Stimulated activated CD8-positive, alpha-beta memory T cell treated with anti-CD3 and anti-CD28 coated beads, Interleukin-15, amount 100 ng/mL, for 48 hours (primary cell): Measurements from ENCODE around the gene CDK10.

Experiments used
- DNase-seq, 2 donors: peaks; one replicate each; pipeline ENCODE4 v3.0.0-alpha.2; 2020; ENCODE audit warnings: low read depth in 2 of 2

The CDK10 gene

DNA sequence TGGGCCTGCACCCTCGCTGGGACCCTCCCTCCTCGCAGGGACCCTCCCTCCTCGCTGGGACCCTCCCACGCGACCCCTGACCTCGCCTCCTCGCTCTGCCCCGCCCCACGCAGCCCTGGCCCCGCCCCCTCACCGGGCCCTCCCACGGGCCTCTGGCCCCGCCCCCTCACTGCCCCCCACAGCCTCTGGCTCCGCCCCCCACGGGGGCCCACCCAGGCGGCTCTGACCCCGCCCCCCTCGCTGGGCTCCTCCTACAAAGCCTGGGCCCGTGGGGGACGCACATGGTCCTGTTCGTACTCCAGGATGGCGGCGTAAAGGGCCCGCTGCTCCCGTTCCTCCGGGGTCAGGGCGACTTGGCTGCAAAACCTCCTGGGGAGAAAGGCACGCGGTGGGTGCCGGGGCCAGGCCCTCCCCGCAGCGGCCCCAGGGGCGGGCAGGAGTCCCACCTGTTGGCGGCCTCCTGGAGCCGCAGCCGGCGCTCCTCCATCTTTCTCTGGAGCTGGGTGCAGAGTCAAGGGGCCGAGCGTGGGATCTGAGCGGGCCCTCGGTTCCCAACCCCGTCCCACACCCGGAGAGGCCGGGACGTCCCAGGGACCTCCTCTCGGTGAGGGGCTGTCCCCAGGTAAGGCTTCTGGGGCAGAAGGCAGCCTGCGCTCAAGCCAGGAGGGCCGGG, 25.2 kb downstream of the CDK10 start:
- peak in 1 of 2 donors; percentile 65 for DNase-seq

DNA sequence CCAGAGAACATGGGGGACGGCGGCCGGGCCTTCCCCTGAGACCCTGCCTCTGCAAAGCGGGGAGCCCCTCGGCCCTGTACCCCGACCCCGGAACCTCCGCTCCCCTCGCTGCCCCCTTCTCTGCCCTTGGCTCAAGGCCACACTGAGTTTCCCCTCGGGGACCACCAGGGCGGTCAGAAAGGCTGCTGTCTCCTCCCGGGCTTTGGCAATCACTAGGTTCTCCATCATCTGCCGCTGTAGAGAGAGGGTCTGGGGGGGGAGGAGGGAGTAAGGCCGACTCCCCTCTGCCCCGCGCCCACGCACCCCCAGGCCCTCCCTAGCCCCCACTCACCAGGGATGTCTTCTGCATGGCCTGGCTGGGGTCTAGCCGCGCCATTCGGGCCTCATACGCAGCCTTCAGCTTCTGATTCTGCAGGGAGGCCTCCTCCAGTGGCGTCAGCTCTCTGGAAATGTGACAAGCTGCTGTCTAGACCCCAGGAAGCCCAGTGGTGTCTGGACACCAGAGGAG, 25.8 kb downstream of the CDK10 start:
- DNase-seq = no peak

DNA sequence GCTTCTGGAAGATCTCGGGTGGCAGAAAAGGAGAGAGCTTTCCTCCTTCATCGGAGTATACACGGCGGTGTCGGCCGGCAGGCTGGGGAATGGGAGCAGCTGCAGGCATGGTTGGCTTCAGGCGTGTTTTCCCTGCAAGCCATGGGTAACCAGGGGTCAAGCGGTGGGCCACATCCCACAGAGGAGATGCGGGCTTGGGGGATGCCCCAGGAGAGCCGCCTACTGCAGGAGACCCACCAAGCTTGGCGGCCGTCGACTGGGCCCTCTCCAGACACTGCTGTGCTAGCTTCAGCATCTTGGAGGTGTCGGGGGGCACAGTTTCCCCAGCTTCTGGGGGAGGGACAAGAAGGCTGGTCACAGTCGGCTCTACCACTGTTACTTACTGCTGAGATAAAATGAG, 30.0 kb downstream of the CDK10 start:
- no peak for DNase-seq

DNA sequence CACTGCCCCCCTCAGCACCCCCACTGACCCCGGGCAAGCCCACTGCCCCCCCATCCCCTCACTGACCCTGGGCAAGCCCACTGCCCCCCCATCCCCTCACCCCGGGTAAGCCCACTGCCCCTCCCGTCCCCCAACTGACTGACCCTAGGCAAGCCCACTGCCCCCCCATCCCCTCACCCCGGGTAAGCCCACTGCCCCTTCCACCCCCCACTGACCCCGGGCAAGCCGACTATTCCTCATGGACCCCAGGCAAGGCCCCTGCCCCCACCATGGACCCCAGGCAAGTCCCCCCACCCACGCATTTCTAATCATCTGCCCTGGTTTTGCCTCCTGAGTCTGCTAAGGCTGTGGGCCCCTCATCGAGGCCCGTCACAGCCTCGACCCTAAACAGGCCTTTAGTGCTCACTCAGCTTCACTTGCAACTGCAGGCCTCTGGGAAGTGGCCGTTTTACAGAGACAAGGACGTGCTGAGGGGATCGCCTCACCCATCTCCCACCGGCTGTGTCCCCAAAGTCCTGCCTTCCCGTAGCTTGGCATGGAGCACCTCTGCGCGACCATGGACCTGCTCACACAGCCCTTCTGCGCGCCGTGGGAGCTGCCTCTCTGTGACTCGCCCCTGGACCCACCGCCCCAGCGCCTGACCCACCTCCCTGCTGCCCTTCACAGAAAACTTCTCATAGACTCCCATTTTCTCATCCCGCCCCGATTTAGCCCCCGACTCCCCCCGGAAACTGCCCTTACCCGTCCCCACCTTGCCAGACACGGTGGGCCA, 30.6 kb downstream of the CDK10 start:
- DNase-seq = no peak

DNA sequence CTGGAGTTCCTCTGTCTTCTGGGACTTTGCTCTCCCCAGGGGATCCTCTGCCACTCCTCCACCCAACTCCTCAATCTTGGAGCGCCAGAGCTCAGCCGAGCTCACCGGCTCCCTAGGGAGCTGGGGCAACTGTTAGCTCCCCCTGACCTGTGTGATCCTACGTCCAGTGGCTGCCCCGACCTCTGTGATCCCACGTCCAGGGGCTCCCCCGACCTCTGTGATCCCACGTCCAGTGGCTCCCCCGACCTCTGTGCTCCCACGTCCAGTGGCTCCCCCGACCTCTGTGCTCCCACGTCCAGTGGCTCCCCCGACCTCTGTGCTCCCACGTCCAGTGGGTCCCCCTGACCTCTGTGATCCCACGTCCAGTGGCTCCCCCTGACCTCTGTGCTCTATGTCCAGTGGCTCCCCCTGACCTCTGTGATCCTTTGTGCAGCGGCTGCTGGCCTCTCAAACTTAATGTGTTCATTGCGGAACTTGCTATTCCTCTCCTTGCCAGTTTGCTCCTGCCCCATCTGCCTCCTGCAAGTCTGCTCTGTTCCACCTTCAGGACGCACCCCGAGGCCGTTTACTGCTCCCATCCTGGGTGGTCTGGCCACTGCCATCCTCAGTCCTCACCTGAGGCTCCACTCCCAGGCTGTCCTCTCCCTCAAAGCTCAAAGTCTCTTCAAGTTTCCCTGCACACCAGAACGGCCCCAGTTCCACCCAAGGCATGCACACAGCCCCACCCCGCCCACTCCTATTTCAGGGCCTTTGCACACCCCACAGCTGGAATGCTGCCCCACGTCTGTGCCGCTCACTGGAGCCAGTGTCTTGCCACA, 31.4 kb downstream of the CDK10 start:
- DNase-seq = no peak

DNA sequence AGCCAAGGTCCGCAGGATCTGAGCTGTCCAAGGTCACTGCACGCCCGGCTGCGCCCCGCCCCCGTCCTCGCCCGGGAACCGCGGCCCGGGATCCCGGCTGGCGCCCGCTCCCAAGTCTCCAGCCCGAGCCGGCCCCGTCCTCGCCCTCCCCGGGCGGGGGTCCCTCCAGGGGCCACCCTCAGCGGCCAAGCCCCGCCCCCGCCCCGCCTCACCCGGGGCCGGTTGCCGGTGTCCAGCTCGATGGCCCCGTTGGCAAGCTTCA, 34.0 kb downstream of the CDK10 start:
- DNase-seq = no peak

DNA sequence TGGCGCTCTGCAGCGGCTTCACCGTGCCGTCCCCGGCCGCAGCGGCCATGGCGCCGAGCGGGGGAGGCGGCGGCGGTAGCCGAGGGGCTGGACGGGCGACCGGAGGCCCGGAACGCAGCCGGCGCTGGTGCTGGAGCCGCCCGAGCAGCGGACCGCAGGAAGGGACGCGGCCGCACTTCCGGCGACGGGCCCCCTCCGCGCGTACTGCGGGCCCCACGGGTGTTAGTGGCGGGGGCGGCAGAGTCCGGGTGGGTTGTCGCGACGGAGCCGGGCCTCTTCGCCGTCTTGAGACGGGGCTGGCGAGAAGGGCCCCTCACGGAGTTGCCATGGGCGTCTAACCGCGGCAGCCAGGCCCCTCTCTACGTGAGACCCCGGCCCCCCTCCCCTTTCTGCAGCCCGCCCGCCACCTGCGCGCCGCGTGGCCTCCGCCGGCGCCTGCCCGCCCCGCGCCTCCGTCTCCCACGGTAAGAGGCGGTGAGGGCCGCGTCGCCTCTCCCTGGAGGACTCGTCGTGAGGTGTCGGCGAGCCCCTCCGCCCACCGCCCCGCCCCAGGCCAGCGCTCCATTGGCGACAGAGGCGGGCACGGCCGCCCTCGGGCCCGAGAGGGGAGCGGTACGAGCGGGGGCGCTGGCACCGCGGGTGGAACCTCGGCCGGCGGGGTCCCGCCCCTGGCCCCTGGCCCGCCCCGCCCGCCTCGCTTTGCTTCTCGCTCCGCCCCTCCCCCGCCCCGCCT, 34.5 kb downstream of the CDK10 start, which contains the start of the genes VPS9D1 and ZNF276:
TSS of gene VPS9D1 (minus strand) at position 86 of the 733 bp plus-strand sequence. CDS start at position 49, 37 bp downstream.
TSS of gene ZNF276 (plus strand) at position 725 of the 733 bp plus-strand sequence. CDS start 104 bp downstream, outside the sequence.
- peak; percentile 76 to 78 for DNase-seq

DNA sequence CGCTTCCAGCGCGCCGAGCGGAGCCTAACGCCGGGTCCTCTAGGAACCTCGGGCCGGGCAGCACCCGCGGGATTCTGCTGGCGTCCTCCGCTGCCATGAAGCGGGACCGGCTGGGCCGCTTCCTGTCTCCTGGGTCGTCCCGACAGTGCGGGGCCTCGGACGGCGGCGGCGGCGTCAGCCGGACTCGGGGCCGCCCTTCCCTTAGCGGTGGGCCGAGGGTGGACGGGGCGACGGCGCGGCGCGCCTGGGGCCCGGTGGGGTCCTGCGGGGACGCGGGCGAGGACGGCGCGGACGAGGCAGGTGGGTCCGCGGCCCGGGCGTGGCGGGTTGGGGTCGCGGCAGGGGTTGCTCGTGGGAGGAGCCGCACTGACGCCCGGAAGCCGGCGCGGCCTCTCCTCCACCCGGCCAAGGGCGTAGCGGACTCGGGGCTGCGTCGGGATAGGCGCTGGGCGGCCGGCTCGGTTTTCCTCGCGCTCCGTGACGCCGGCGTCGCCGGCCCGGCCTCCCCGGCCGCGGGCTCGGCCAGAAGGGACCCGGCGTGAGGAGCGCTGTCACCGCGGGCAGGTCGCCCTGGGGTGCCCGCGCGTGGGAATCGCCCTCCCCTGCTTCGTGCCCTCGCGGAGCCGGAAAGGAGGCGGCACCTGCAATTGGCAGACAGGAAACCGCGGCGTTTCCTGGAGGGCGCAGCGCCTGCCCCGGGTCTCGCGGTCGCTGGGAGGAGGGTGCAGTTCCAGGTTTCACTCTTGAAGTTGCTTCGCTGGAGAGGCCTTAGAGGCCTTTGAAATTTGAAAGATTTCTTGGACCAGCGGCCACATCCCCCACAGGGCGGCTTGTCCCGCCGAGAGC, 35.3 kb downstream of the CDK10 start:
- peak; percentile 72 to 73 for DNase-seq

DNA sequence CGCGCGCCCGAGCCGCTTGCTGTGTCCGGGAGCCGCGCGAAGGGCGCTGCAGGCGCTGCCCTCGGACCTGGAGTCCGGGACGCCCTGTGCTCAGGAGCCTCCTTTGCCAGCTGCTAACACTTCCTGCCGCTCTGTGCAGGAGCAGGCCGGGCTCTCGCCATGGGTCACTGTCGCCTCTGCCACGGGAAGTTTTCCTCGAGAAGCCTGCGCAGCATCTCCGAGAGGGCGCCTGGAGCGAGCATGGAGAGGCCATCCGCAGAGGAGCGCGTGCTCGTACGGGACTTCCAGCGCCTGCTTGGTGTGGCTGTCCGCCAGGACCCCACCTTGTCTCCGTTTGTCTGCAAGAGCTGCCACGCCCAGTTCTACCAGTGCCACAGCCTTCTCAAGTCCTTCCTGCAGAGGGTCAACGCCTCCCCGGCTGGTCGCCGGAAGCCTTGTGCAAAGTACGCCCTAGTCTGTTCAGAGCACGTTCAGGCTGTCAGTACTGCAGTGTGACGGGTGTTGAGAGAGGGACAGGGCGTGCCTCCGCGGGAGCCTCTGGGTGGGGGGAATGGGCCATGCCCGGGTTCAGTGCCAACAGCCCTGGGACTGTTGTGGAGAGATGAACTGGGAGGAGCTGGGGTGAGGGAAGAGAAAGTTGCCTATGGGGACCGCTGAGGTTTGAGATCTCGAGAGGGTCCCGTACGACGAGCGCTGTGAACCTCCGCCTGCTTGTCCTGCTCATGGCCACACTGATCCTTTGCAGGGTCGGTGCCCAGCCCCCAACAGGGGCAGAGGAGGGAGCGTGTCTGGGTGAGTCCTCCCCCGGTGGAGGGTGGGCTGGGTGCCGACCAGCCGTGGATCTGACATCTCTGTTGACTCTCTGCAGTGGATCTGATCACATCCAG, 36.1 kb downstream of the CDK10 start:
- peak; percentile 58 for DNase-seq

DNA sequence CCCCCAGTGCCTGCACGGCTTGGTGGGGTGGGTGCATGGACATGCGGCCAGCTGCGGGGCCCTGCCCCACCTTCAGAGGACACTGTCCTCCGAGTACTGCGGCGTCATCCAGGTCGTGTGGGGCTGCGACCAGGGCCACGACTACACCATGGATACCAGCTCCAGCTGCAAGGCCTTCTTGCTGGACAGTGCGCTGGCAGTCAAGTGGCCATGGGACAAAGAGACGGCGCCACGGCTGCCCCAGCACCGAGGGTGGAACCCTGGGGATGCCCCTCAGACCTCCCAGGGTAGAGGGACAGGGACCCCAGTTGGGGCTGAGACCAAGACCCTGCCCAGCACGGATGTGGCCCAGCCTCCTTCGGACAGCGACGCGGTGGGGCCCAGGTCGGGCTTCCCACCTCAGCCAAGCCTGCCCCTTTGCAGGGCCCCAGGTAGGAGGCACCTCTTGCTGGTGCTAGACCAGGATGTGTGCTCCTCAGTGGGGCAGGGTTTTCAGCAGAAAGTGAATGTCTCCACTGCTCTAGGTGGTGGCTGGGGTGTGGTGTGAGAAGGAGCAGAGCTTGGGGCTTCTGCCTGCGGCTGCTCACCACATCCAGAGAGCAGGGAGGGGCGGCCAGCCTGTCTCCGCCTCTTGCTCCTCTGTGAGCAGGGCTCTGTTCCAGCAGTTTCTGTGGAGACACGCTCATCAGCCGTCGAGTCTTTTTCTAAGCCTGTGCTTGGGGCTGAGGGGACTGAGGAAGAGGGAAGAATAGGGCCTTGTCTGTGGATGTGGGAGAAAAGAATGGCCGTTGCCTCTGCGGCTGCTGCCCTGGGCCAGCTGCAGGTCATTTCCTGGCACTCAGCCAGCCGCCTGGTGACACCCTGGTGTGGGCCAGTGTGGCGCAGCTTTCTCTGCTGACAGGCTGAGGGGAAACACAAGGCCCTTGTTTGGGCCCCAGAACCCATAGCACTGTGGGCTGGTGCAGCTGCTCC, 37.1 kb downstream of the CDK10 start:
- DNase-seq = peak; percentile 73 to 77

DNA sequence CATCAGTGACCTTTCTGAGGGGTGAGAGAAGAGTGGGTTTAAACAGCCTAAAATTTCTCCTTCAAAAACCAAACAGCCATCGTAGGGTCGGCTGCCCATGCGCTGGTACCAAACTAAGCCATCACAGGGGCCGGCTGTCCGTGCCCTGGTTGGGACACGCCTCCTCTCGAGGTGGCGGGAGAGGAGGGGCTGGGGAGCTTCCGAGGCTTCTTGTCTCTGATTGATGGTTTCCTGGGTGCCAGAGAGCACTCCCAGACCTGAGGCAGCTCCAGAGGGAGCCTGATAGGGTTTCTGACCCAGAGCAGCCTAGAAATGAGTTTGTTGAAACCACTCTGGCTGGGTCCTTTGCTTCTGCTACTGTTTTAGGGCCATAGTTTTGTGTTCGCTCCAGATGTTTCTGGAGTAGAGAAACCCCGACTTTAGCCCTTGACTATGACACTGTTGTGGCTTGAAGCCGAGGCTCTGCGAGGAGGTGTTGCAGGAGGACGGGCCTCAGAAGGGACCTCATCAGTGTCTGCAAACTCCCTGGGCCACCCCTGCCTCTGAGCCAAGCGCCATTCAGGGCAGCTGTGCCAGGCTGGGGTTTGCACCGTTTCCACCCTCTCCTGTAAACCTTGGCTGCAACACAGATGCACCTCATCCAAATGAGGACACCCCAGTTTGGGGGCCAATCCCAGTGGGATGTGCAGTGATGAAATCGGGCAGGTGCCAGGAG, 41.1 kb downstream of the CDK10 start:
- no peak for DNase-seq

DNA sequence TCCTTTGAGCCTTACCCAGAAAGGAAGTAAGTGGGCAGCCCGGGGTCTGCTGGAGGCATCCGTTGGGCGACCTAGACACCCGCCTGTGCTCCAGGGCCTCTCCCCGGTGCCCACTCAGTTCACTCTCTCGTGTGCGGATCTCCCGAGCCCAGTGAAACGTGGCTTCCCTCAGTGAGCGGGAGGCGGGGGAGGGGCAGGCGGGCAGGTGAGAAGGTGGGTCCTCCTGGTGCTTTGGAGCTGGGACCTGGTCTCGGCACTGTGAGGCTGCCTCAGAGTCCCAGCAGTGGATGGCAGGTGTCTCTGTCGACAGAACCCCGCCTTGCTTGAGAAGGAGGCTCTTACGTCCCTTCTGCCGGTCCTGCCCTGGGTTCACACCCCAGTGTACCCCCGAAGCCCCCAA, 42.8 kb downstream of the CDK10 start:
- no peak for DNase-seq

DNA sequence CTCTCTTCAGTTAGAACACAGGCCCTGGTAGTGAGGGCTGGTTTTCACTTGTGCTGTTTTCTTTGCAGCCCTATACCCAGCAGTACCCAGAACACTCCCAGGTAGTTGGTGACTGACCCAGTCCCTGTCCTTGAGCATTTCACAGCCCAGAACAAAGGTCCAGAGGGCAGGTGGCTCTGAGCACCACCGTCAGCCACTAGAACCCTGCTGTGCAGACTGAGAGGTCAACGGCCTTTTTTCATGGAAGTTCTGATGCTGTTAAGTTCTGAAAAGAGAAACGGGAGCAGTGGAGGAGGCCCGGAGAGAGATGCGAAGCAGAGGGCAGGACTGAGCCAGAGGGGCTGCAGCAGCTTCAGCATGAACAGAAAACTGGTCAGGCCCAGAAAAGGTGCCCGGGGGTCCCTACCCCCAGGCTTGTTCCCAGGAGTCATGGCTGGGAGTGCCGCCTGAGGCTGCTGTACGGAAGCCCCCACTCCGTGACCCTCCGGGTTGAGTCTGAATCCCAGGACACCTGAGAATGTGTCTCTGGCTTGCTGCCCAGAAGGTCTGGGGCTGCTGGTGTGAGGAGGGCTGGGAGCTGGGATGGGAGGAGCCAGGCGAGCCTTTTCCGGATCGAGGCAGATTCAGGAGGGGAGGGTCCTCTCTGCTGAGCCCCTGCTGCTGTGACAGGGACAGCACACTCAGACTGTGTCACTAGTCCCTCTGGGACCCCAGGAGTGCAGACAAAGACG, 43.5 kb downstream of the CDK10 start:
- no peak for DNase-seq

DNA sequence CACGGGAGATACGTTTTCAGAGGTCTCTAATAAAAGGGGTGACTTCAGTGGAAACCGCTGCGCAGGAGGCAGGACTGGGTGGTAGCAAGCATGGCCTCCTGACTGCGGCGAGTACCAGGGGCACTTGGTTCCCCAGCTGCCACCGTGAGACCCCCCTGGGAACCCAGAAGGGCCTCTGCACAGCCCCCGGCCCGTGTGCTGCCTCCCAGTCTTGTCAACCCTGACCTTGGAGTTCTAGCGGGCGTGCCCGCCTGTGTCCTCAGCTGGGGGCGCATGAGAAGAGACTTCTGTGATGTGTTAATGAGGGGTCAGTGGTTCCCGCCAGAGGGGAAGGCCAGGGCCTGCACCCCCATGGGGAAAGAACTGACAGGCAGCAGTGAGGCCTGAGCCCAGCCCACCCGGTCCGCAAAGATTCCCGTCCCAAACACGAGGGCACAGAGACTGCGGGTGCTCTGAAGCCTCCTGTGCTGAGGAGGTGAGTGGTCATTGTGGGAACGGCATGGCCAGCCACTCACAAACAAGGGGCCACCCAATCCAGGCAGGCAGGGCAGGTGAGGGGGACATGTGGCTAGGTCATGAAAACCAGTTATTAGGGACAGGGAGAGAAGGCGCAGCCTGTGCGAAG, 44.2 kb downstream of the CDK10 start:
- no peak for DNase-seq

DNA sequence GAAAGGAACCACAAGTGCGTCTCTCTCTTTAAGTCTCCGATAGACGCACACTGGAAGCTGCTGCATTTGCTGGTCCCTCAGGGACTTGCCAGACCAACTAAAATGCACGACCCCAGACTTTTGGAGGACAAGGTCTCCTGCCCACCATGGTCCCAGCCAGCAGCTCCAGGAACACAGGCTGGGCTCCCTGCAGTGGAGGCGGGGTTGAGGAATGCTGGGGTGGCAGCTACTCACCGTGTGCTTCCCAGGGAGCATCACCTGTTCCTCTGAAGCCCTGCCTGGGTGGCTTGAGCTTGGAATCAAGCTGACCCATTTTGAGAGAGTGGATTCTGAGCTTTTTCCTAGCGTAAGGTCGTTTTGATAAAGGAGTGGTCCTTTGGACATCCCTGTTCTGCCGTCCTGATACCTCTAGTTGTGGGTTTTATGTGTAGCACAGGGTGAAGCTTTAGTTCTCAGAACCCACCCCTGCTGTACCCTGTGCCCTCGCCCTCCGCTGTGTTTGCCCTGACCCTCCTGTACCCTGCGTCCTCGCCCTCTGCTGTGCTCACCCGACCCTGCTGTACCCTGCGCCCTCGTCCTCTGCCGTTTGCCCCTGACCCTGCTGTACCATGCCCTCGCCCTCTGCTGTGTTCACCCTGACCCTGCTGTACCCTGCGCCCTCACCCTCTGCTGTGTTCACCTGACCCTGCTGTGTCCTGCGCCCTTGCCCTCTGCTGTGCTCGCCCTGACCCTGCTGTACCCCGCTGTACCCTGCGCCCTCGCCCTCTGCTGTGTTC, 45.8 kb downstream of the CDK10 start:
- DNase-seq = no peak

DNA sequence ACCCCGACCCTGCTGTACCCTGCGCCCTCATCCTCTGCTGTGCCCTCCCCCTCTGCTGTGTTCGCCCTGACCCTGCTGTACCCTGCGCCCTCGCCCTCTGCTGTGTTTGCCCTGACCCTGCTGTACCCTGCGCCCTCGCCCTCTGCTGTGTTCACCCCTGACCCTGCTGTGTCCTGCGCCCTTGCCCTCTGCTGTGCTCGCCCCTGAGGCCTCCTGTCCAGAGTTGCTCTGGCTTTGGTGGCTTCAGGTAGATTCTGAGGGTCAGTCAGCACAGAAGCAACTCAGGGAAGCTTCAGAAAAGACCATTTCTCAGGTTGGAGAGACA, 46.4 kb downstream of the CDK10 start:
- no peak for DNase-seq
